HAP-1 (cell line): ENCODE data around the gene LRRC17.

Experiments used
- DNase-seq, 2 experiments: peaks; one replicate each; pipeline ENCODE4 v3.0.0-alpha.2; 2016 to 2020; ENCODE audit warnings: low spot score in 2 of 2
- H3K27me3 ChIP-seq: fragments of 250-450 bp; sonication (Bioruptor Pico); 2 replicates; pipeline ENCODE4 v1.5.1; 2020; ENCODE audit warnings: low read depth, mild to moderate bottlenecking, moderate library complexity
- H3K36me3 ChIP-seq: fragments of 250-450 bp; sonication (Bioruptor Pico); replicated peaks from 2 replicates; pipeline ENCODE4 v1.5.1; 2020; ENCODE audit warnings: mild to moderate bottlenecking
- H3K4me1 ChIP-seq: fragments of 250-450 bp; sonication (Bioruptor Pico); 2 replicates; pipeline ENCODE4 v1.5.1; 2020; ENCODE audit warnings: mild to moderate bottlenecking
- H3K4me3 ChIP-seq: fragments of 250-450 bp; sonication (Bioruptor Pico); 2 replicates; pipeline ENCODE4 v1.5.1; 2020; ENCODE audit warnings: mild to moderate bottlenecking, moderate library complexity
- H3K9me3 ChIP-seq: fragments of 250-450 bp; sonication (Bioruptor Pico); 2 replicates; pipeline ENCODE4 v1.5.1; 2020; ENCODE audit warnings: mild to moderate bottlenecking, moderate library complexity
- in situ Hi-C: fragments of 300-500 bp; cut with MboI; formaldehyde crosslinking; loops from 3 replicates; pipeline ENCODE4 v1.14.3; 2020; ENCODE audit warnings: low sequenced_read_pairs, inconsistent platforms, mixed read lengths

LRRC17 gene

GRCh38 chr7:102991540-102992214, 78.9 kb downstream of the LRRC17 start:
- in situ Hi-C loops, result no loop called here
- no peaks in the 10 kb centered on the region for H3K27me3 ChIP-seq
- no peak overlapping the region for H3K4me3 ChIP-seq
- no peaks in the 10 kb centered on the region for H3K4me1 ChIP-seq
- no peak for DNase-seq
- no peaks in the 10 kb centered on the region for H3K36me3 ChIP-seq
- H3K9me3 ChIP-seq, result peaks cover 4% of the 10 kb centered on the region; the same call in 1 of the 2 replicates

DNA sequence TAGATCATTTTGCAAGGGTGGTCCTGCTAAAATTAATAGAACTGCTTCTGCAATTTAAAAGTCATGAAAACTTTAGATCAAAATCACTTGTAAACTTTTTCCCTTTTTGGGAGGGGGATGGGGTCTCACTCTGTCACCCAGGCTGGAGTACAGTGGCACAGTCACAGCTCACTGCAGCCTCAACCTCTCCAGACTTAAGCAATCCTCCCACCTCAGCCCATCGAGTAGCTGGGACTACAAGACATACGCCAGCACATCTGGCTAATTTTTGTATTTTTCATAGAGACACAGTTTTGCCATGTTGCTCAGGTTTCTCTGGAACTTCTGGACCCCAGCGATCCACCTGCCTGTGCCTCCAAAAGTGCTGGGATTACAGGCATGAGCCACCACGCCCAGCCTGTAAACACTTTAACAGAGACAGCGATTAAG, 79.7 kb downstream of the LRRC17 start:
- H3K36me3 ChIP-seq, result no peaks in the 10 kb centered on the region
- H3K4me3 ChIP-seq, result no peak overlapping the region
- no peaks in the 10 kb centered on the region for H3K27me3 ChIP-seq
- H3K9me3 ChIP-seq, result peaks cover 4% of the 10 kb centered on the region; the same call in 1 of the 2 replicates
- DNase-seq, result no peak
- no peaks in the 10 kb centered on the region for H3K4me1 ChIP-seq
- in situ Hi-C loops, result no loop called here

DNA sequence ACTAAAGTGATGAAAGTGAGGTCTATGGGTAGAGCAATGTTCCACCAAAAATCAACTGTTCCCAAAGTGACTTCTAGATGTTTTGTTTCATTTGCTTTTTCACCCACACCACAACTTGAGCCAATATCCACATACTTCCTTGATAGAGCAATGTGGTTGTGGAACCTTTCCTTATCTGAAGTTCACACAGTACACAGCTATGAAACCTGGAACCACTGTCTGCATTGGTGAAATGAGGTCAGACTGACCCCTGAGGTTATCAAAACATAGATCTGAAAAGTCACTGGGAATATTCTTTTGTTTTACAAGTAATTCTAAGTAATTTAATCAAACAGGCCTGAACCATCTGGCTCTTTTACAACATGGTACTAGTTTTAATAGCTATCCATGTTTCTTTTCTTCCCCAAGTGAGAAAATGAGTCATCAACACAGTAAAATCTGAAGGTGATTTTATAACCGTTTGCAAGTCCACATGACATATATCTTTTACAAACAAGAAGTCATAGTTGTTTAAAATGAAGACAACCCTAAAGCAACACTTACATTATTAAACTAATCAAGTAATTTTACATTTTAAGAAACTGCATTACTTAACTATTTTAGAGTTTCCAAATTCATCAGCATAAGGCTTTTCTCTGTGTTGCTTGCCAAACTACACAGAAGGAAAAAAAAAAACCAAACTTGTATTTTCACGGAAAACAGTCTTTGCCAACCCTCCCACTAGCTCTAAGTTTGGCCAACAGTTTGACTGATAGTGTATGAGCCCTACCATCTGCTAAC, 80.3 kb downstream of the LRRC17 start:
- no peak for DNase-seq
- H3K27me3 ChIP-seq, result no peaks in the 10 kb centered on the region
- H3K4me1 ChIP-seq, result no peaks in the 10 kb centered on the region
- in situ Hi-C loops, result no loop called here
- no peaks in the 10 kb centered on the region for H3K36me3 ChIP-seq
- H3K9me3 ChIP-seq, result peaks cover 4% of the 10 kb centered on the region; the same call in 1 of the 2 replicates
- no peak overlapping the region for H3K4me3 ChIP-seq

GRCh38 chr7:102993718-102994029, 80.9 kb downstream of the LRRC17 start:
- H3K4me3 ChIP-seq, result no peak overlapping the region
- in situ Hi-C loops, result no loop called here
- H3K4me1 ChIP-seq, result no peaks in the 10 kb centered on the region

GRCh38 chr7:102994567-102994966, 81.8 kb downstream of the LRRC17 start:
- no peaks in the 10 kb centered on the region for H3K27me3 ChIP-seq
- no peak for DNase-seq
- H3K4me1 ChIP-seq, result no peaks in the 10 kb centered on the region
- no peak overlapping the region for H3K4me3 ChIP-seq
- no peaks in the 10 kb centered on the region for H3K36me3 ChIP-seq
- in situ Hi-C loops, result no loop called here
- H3K9me3 ChIP-seq, result peaks cover 4% of the 10 kb centered on the region; the same call in 1 of the 2 replicates

More at GRCh38 chr7:102993718-102994029, 80.9 kb downstream of the LRRC17 start:
- H3K27me3 ChIP-seq, result no peaks in the 10 kb centered on the region
- H3K9me3 ChIP-seq, result peaks cover 4% of the 10 kb centered on the region; the same call in 1 of the 2 replicates
- DNase-seq, result no peak
- H3K36me3 ChIP-seq, result no peaks in the 10 kb centered on the region
